MM.1S (cell line): ENCODE data around the gene SOAT1.
"Not testable (repeated sequence)": the region's sequence is repeated elsewhere in the genome, so short reads cannot be mapped to it uniquely, and the experiment has no call there.

ENCODE experiments used
- DNase-seq: peaks from one replicate; pipeline ENCODE4 v3.0.0-alpha.2; 2015
- H2AFZ ChIP-seq: fragments of 300-600 bp; sonication (generic); 2 replicates; pipeline ENCODE4 v1.6.0; 2016; ENCODE audit warnings: antibody characterized with exemption, low read length
- H3F3A ChIP-seq: fragments of 300-600 bp; sonication (generic); 2 replicates; pipeline ENCODE4 v1.6.1; 2016; ENCODE audit warnings: mild to moderate bottlenecking, antibody characterized with exemption, low read length, moderate library complexity, mixed read lengths; ENCODE audit not compliant: insufficient read depth
- H3K27ac ChIP-seq: fragments of 300-600 bp; sonication (generic); 2 replicates; pipeline ENCODE4 v1.5.1; 2016; ENCODE audit warnings: mild to moderate bottlenecking, low read length
- H3K27me3 ChIP-seq: fragments of 300-600 bp; sonication (generic); replicated peaks from 2 replicates; pipeline ENCODE4 v1.6.0; 2016; ENCODE audit warnings: low read length; ENCODE audit not compliant: insufficient read depth
- H3K36me3 ChIP-seq: fragments of 300-600 bp; sonication (generic); replicated peaks from 2 replicates; pipeline ENCODE4 v1.6.1; 2016; ENCODE audit warnings: mild to moderate bottlenecking, low read length, mixed read lengths; ENCODE audit not compliant: insufficient read depth
- H3K4me1 ChIP-seq: fragments of 300-600 bp; sonication (generic); 2 replicates; pipeline ENCODE4 v1.6.1; 2016; ENCODE audit warnings: low read length, mixed read lengths
- H3K4me2 ChIP-seq: fragments of 300-600 bp; sonication (generic); 2 replicates; pipeline ENCODE4 v1.6.0; 2016; ENCODE audit warnings: low read depth, low read length
- H3K4me3 ChIP-seq: fragments of 300-600 bp; sonication (generic); 2 replicates; pipeline ENCODE4 v1.5.1; 2016; ENCODE audit warnings: low read length, mixed read lengths
- H3K79me2 ChIP-seq: fragments of 300-600 bp; sonication (generic); 2 replicates; pipeline ENCODE4 v1.6.1; 2016; ENCODE audit warnings: mixed run types, low read length, mixed read lengths
- H3K9ac ChIP-seq: fragments of 300-600 bp; sonication (generic); 2 replicates; pipeline ENCODE4 v1.6.1; 2016; ENCODE audit warnings: low read length, mixed read lengths
- H3K9me2 ChIP-seq: fragments of 300-600 bp; sonication (generic); replicated peaks from 2 replicates; pipeline ENCODE4 v1.6.1; 2016; ENCODE audit warnings: mild to moderate bottlenecking, low read length, mixed read lengths; ENCODE audit not compliant: insufficient read depth
- H3K9me3 ChIP-seq: fragments of 300-600 bp; sonication (generic); replicated peaks from 2 replicates; pipeline ENCODE4 v1.6.1; 2016; ENCODE audit warnings: mild to moderate bottlenecking, low read length, mixed read lengths; ENCODE audit not compliant: insufficient read depth
- H4K20me1 ChIP-seq: fragments of 300-600 bp; sonication (generic); 2 replicates; pipeline ENCODE4 v1.6.1; 2016; ENCODE audit warnings: mild to moderate bottlenecking, low read length, moderate library complexity, mixed read lengths; ENCODE audit not compliant: insufficient read depth
- CTCF ChIP-seq: fragments of 300-600 bp; sonication (generic); IDR thresholded peaks from 2 replicates; pipeline ENCODE4 v1.5.1; 2016; ENCODE audit warnings: antibody characterized with exemption, low read length, mixed read lengths
- EZH2 ChIP-seq: fragments of 300-600 bp; sonication (generic); optimal IDR thresholded peaks from 2 replicates; pipeline ENCODE3; 2017; ENCODE audit warnings: low read depth, mild to moderate bottlenecking, antibody characterized with exemption, low read length, mixed read lengths
- EZH2phosphoT487 ChIP-seq: fragments of 300-600 bp; sonication (generic); IDR thresholded peaks from 2 replicates; pipeline ENCODE4 v1.6.1; 2018; ENCODE audit warnings: antibody characterized with exemption, low read length

SOAT1 gene

GRCh38 chr1:179393721-179394120 lies 100.1 kb downstream of the SOAT1 start:
- H3K9me2 ChIP-seq: no peaks in the 10 kb centered on the region
- no peaks in the 10 kb centered on the region for H3K27me3 ChIP-seq
- H3F3A ChIP-seq: no peaks in the 10 kb centered on the region
- no peaks in the 10 kb centered on the region for H4K20me1 ChIP-seq
- H3K9ac ChIP-seq: no peak overlapping the region
- no peak overlapping the region for H3K4me2 ChIP-seq
- no peaks in the 10 kb centered on the region for H3K36me3 ChIP-seq
- no peak for DNase-seq
- H3K27ac ChIP-seq: no peak overlapping the region
- no peaks in the 10 kb centered on the region for H3K4me1 ChIP-seq
- H2AFZ ChIP-seq: no peak overlapping the region
- no peak overlapping the region for H3K4me3 ChIP-seq
- no peaks in the 10 kb centered on the region for H3K79me2 ChIP-seq
- TF ChIP-seq EZH2phosphoT487: no peak
- no peak for TF ChIP-seq EZH2
- no peak for TF ChIP-seq CTCF
- no peaks in the 10 kb centered on the region for H3K9me3 ChIP-seq

- H3K9ac ChIP-seq, H3K4me2 ChIP-seq, DNase-seq, H4K20me1 ChIP-seq, H3F3A ChIP-seq, H3K27ac ChIP-seq, H3K27me3 ChIP-seq, H3K9me2 ChIP-seq, H3K9me3 ChIP-seq, H3K4me3 ChIP-seq, H2AFZ ChIP-seq, H3K4me1 ChIP-seq, H3K79me2 ChIP-seq, H3K36me3 ChIP-seq: not testable (repeated sequence)
These were observed 105.8 kb downstream of the SOAT1 start for GRCh38 chr1:179399399-179399798.
